Smooth muscle cell of the umbilical artery (primary cell): ENCODE measurements around the gene OR5I1. TPM values are rescaled to one million over a fixed set of nuclear protein-coding genes. Genes with fewer than 3 reads are reported as not detected.

Experiments
- total RNA-seq: library from RNA; depleted of rRNA; stranded (reverse); fragments of >200 nt; gene quantifications from 2 replicates; pipeline ENCODE4 v1.2.3, GENCODE V29; 2014

OR5I1 gene
- total RNA-seq = not detected in 2 replicates

GRCh38 chr11:55936300-55936699 is at the start of gene OR5I1:
OR5I1 (minus strand) TSS chr11:55936400; CDS start chr11:55936400, 0 bp downstream.

GRCh38 chr11:55969845-55970244 is 33.6 kb upstream of the OR5I1 start, which contains the start of gene OR10AG1:
OR10AG1 (minus strand) TSS chr11:55969945; CDS start chr11:55969907, 38 bp downstream.

DNA sequence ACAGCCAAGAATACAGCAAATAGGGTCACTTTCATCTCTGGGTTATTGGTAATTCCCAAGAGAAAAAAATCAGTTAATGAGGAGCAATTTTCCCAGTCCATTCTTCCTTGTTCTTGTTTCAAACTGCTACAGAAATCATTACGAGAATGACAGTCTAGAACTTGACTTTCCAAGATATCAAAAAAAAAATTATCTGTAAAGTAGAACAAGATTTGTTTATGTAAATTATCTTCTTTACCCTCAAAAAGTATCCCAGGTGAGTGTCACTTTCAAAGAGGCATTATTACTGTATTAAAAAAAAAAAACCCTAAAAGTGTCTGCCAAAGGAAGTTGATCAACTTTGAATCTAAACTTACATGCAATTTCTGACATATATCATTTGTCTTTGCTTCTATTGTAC is 21.7 kb downstream of the OR5I1 start, which contains the start of gene OR5W2:
TSS of gene OR5W2 (minus strand) at position 101 of the 400 bp plus-strand sequence. CDS start at position 101, 0 bp downstream.

Other genes starting within 250 kb of the OR5I1 start
- not detected in 2 replicates for gene OR5D13, start 163.0 kb downstream of the OR5I1 start, total RNA-seq
- not detected in 2 replicates for gene OR5D14, start 140.8 kb downstream of the OR5I1 start, total RNA-seq
- not detected in 2 replicates for gene OR5L1, start 125.0 kb downstream of the OR5I1 start, total RNA-seq
- gene OR5D18, start 116.8 kb downstream of the OR5I1 start, total RNA-seq = not detected in 2 replicates
- not detected in 2 replicates for gene OR5L2, start 109.2 kb downstream of the OR5I1 start, total RNA-seq
- gene OR5D16, start 97.6 kb downstream of the OR5I1 start, total RNA-seq = not detected in 2 replicates
- not detected in 2 replicates for gene TRIM51, start 53.1 kb downstream of the OR5I1 start, total RNA-seq
- gene OR5W2, start 21.8 kb downstream of the OR5I1 start, total RNA-seq = not detected in 2 replicates
- not detected in 2 replicates for gene OR10AG1, start 33.5 kb upstream of the OR5I1 start, total RNA-seq
- not detected in 2 replicates for gene OR5F1, start 58.2 kb upstream of the OR5I1 start, total RNA-seq
- gene OR5AS1, start 91.3 kb upstream of the OR5I1 start, total RNA-seq = not detected in 2 replicates
- gene OR8I2, start 156.9 kb upstream of the OR5I1 start, total RNA-seq = not detected in 2 replicates
- not detected in 2 replicates for gene OR8H2, start 167.3 kb upstream of the OR5I1 start, total RNA-seq
- gene OR8H3, start 186.0 kb upstream of the OR5I1 start, total RNA-seq = not detected in 2 replicates
- gene OR8J3, start 203.8 kb upstream of the OR5I1 start, total RNA-seq = not detected in 2 replicates
- gene OR8K5, start 223.9 kb upstream of the OR5I1 start, total RNA-seq = not detected in 2 replicates
- not detected in 2 replicates for gene OR5J2, start 240.2 kb upstream of the OR5I1 start, total RNA-seq